Measurements from ENCODE around the gene PARP6. TPM values are rescaled to one million over a fixed set of nuclear protein-coding genes. Genes with fewer than 3 reads are reported as not detected.
A peak's percentile ranks its signal among the peaks of the same experiment; 100 is the strongest.

PARP6 gene
- total RNA-seq, 1 experiment from 2014 or later: 41.9 TPM

DNA sequence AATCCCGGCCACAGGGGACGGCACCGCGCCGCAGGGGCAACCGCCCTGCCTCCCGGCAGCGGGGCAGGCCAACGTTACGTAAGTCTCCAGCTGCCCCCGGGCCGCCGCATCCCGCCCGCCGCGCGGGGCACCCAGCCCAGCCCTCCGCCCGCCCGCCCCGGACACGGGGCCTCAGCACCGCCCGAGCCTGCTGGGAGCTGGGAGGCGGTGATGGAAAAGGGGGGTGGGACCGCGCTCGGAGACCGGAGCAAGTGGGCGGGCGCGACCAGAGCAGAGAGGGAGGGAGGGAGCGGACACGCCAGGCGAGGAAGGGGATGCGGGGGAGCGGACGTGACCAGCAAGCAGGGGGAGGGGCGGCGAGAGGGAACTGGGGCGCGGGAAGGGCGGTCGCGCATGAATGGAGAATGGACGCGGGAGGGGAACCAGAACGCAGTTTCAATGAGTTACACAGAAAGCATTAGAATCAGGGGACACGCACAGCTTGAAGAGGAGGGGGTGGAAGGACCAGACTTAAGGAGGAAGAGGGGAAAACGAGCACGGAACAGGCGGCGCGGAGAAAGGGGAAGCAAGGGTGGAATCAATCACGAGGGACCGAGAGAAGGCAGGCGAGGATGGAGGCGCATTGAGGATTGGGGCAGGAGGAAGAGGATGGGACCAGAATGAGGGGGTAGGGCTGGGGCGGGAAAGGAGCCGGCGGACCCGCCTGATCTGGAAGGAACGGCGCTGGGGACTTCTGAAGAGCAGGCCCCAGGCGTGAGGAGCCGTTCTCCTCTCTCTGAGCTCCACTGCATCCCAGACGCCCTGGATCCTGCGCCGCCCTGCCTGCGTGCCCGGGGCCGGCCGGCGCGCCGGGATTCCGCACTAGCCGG lies 41.9 kb downstream of the PARP6 start:
- H3K4me1 Mint-ChIP-seq: peaks cover 53% of the 10 kb centered on the region
- POLR2A ChIA-PET: interaction anchor here (0.6 to 1.1 kb wide), 4 partner anchors 10 to 1648 kb away, joined by 3 to 4 read pairs (median 3); no protein-coding TSS in a partner anchor
- H3K27ac Mint-ChIP-seq: peak overlapping the region; percentile 99
- H3K36me3 Mint-ChIP-seq: peaks cover 20% of the 10 kb centered on the region
- H3K27me3 Mint-ChIP-seq (ENCODE audit: low read depth): peaks cover 36% of the 10 kb centered on the region
- ATAC-seq (peak; percentile 9), DNase-seq (ENCODE audit: low spot score) (peak; percentile 81)
- CTCF ChIA-PET: interaction anchor here (0.8 to 1.5 kb wide), 3 partner anchors 19 to 56 kb away, joined by 3 to 4 read pairs (median 4); no protein-coding TSS in a partner anchor
- H3K9me3 Mint-ChIP-seq: no peaks in the 10 kb centered on the region
- peak overlapping the region; percentile 99 for H3K4me3 Mint-ChIP-seq
- no peak for TF ChIP-seq MXD4 (CRISPR knock-in tag; IDR thresholded peaks at IDR 0.05; ENCODE audit: borderline replicate concordance)
- TF ChIP-seq ZNF263 (CRISPR knock-in tag; IDR thresholded peaks at IDR 0.05; ENCODE audit: low read depth): 0 out of 2 replicates have a peak, but pooled peaks have one; percentile 46
- TF ChIP-seq STAT6 (CRISPR knock-in tag; conservative IDR thresholded peaks at IDR 0.05; ENCODE audit: low read depth): no peak
- no peak for TF ChIP-seq E2F1 (CRISPR knock-in tag; IDR thresholded peaks at IDR 0.05)
- no peak for TF ChIP-seq NR2C2 (CRISPR knock-in tag; IDR thresholded peaks at IDR 0.05)
- peak; percentile 79; the same call in 1 of the 2 replicates for TF ChIP-seq ZNF219 (CRISPR knock-in tag; IDR thresholded peaks at IDR 0.05; ENCODE audit: borderline replicate concordance)
- TF ChIP-seq HMGXB4 (CRISPR knock-in tag; IDR thresholded peaks at IDR 0.05): 0 out of 2 replicates have a peak, but pooled peaks have one; percentile 24
- TF ChIP-seq, protein P1, sequence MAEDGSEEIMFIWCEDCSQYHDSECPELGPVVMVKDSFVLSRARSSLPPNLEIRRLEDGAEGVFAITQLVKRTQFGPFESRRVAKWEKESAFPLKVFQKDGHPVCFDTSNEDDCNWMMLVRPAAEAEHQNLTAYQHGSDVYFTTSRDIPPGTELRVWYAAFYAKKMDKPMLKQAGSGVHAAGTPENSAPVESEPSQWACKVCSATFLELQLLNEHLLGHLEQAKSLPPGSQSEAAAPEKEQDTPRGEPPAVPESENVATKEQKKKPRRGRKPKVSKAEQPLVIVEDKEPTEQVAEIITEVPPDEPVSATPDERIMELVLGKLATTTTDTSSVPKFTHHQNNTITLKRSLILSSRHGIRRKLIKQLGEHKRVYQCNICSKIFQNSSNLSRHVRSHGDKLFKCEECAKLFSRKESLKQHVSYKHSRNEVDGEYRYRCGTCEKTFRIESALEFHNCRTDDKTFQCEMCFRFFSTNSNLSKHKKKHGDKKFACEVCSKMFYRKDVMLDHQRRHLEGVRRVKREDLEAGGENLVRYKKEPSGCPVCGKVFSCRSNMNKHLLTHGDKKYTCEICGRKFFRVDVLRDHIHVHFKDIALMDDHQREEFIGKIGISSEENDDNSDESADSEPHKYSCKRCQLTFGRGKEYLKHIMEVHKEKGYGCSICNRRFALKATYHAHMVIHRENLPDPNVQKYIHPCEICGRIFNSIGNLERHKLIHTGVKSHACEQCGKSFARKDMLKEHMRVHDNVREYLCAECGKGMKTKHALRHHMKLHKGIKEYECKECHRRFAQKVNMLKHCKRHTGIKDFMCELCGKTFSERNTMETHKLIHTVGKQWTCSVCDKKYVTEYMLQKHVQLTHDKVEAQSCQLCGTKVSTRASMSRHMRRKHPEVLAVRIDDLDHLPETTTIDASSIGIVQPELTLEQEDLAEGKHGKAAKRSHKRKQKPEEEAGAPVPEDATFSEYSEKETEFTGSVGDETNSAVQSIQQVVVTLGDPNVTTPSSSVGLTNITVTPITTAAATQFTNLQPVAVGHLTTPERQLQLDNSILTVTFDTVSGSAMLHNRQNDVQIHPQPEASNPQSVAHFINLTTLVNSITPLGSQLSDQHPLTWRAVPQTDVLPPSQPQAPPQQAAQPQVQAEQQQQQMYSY (CRISPR knock-in tag; IDR thresholded peaks at IDR 0.05): no peak
- peak; percentile 51; the same call in 1 of the 2 replicates for TF ChIP-seq FOXP4 (CRISPR knock-in tag; IDR thresholded peaks at IDR 0.05)
- TF ChIP-seq ZNF425 (CRISPR knock-in tag; conservative IDR thresholded peaks at IDR 0.05): no peak
- no peak for TF ChIP-seq TP53 (CRISPR knock-in tag; IDR thresholded peaks at IDR 0.05)
- TF ChIP-seq ZNF317 (CRISPR knock-in tag; IDR thresholded peaks at IDR 0.05; ENCODE audit: borderline replicate concordance, low read depth): 0 out of 2 replicates have a peak, but pooled peaks have one; percentile 38
- no peak for TF ChIP-seq ELF4 (CRISPR knock-in tag; IDR thresholded peaks at IDR 0.05; ENCODE audit: low read depth)
- TF ChIP-seq ATF6 (CRISPR knock-in tag; IDR thresholded peaks at IDR 0.05): no peak
